ENCODE results near the gene EHD1.

The EHD1 gene

GRCh38 chr11:64903291-64903833, 24.9 kb upstream of the EHD1 start:
- Histone ChIP-seq H3K9me3 (ENCODE audit: low read length) (no peaks in the 10 kb centered on the region), H3K27me3 (ENCODE audit: insufficient read depth, low read length) (no peaks in the 10 kb centered on the region), H3K4me1 (ENCODE audit: insufficient read depth, low read length) (no peaks in the 10 kb centered on the region), H3K36me3 (ENCODE audit: insufficient read depth, low read length) (peaks cover 57% of the 10 kb centered on the region), H2AFZ (ENCODE audit: low read depth, low read length) (no peak overlapping the region), H3K4me3 (ENCODE audit: low read length) (no peak overlapping the region)

GRCh38 chr11:64902102-64902900, 23.9 kb upstream of the EHD1 start:
- H3K27me3 ChIP-seq (ENCODE audit: insufficient read depth, low read length), result no peaks in the 10 kb centered on the region
- H2AFZ ChIP-seq (ENCODE audit: low read depth, low read length), result no peak overlapping the region
- H3K36me3 ChIP-seq (ENCODE audit: insufficient read depth, low read length), result peaks cover 61% of the 10 kb centered on the region
- H3K4me1 ChIP-seq (ENCODE audit: insufficient read depth, low read length), result no peaks in the 10 kb centered on the region
- H3K9me3 ChIP-seq (ENCODE audit: low read length), result no peaks in the 10 kb centered on the region
- no peak overlapping the region for H3K4me3 ChIP-seq (ENCODE audit: low read length)

- no peak overlapping the region for H2AFZ ChIP-seq (ENCODE audit: low read depth, low read length)
- no peak overlapping the region for H3K4me3 ChIP-seq (ENCODE audit: low read length)
- no peaks in the 10 kb centered on the region for H3K9me3 ChIP-seq (ENCODE audit: low read length)
- peaks cover 53% of the 10 kb centered on the region for H3K36me3 ChIP-seq (ENCODE audit: insufficient read depth, low read length)
- no peaks in the 10 kb centered on the region for H3K4me1 ChIP-seq (ENCODE audit: insufficient read depth, low read length)
- no peaks in the 10 kb centered on the region for H3K27me3 ChIP-seq (ENCODE audit: insufficient read depth, low read length)
Observed at GRCh38 chr11:64900774-64901173, 22.4 kb upstream of the EHD1 start.

GRCh38 chr11:64900263-64900678, 21.9 kb upstream of the EHD1 start:
- H3K27me3 ChIP-seq (ENCODE audit: insufficient read depth, low read length), result no peaks in the 10 kb centered on the region
- H2AFZ ChIP-seq (ENCODE audit: low read depth, low read length), result no peak overlapping the region
- H3K4me3 ChIP-seq (ENCODE audit: low read length), result no peak overlapping the region
- H3K9me3 ChIP-seq (ENCODE audit: low read length), result no peaks in the 10 kb centered on the region
- no peaks in the 10 kb centered on the region for H3K4me1 ChIP-seq (ENCODE audit: insufficient read depth, low read length)
- peaks cover 48% of the 10 kb centered on the region for H3K36me3 ChIP-seq (ENCODE audit: insufficient read depth, low read length)

GRCh38 chr11:64898541-64898940, 20.1 kb upstream of the EHD1 start:
- no peak overlapping the region for H2AFZ ChIP-seq (ENCODE audit: low read depth, low read length)
- no peaks in the 10 kb centered on the region for H3K9me3 ChIP-seq (ENCODE audit: low read length)
- H3K4me3 ChIP-seq (ENCODE audit: low read length), result no peak overlapping the region
- H3K4me1 ChIP-seq (ENCODE audit: insufficient read depth, low read length), result no peaks in the 10 kb centered on the region
- peaks cover 44% of the 10 kb centered on the region for H3K36me3 ChIP-seq (ENCODE audit: insufficient read depth, low read length)
- H3K27me3 ChIP-seq (ENCODE audit: insufficient read depth, low read length), result no peaks in the 10 kb centered on the region

- H3K36me3 ChIP-seq (ENCODE audit: insufficient read depth, low read length), result peaks cover 39% of the 10 kb centered on the region
- H2AFZ ChIP-seq (ENCODE audit: low read depth, low read length), result no peak overlapping the region
- no peaks in the 10 kb centered on the region for H3K27me3 ChIP-seq (ENCODE audit: insufficient read depth, low read length)
- H3K4me1 ChIP-seq (ENCODE audit: insufficient read depth, low read length), result no peaks in the 10 kb centered on the region
- H3K9me3 ChIP-seq (ENCODE audit: low read length), result no peaks in the 10 kb centered on the region
- H3K4me3 ChIP-seq (ENCODE audit: low read length), result no peak overlapping the region
Observed at GRCh38 chr11:64898076-64898445, 19.6 kb upstream of the EHD1 start.

GRCh38 chr11:64897381-64898075, 19.1 kb upstream of the EHD1 start:
- Histone ChIP-seq H3K27me3 (ENCODE audit: insufficient read depth, low read length) (no peaks in the 10 kb centered on the region), H3K4me3 (ENCODE audit: low read length) (no peak overlapping the region), H3K4me1 (ENCODE audit: insufficient read depth, low read length) (no peaks in the 10 kb centered on the region), H3K36me3 (ENCODE audit: insufficient read depth, low read length) (peaks cover 36% of the 10 kb centered on the region), H2AFZ (ENCODE audit: low read depth, low read length) (no peak overlapping the region), H3K9me3 (ENCODE audit: low read length) (no peaks in the 10 kb centered on the region)

GRCh38 chr11:64896448-64897022, 18.1 kb upstream of the EHD1 start:
- no peaks in the 10 kb centered on the region for H3K4me1 ChIP-seq (ENCODE audit: insufficient read depth, low read length)
- H2AFZ ChIP-seq (ENCODE audit: low read depth, low read length), result no peak overlapping the region
- H3K9me3 ChIP-seq (ENCODE audit: low read length), result no peaks in the 10 kb centered on the region
- H3K36me3 ChIP-seq (ENCODE audit: insufficient read depth, low read length), result peaks cover 29% of the 10 kb centered on the region
- H3K4me3 ChIP-seq (ENCODE audit: low read length), result no peak overlapping the region
- H3K27me3 ChIP-seq (ENCODE audit: insufficient read depth, low read length), result no peaks in the 10 kb centered on the region

- no peaks in the 10 kb centered on the region for H3K9me3 ChIP-seq (ENCODE audit: low read length)
- no peak overlapping the region for H2AFZ ChIP-seq (ENCODE audit: low read depth, low read length)
- no peaks in the 10 kb centered on the region for H3K27me3 ChIP-seq (ENCODE audit: insufficient read depth, low read length)
- peaks cover 21% of the 10 kb centered on the region for H3K36me3 ChIP-seq (ENCODE audit: insufficient read depth, low read length)
- H3K4me3 ChIP-seq (ENCODE audit: low read length), result no peak overlapping the region
- H3K4me1 ChIP-seq (ENCODE audit: insufficient read depth, low read length), result no peaks in the 10 kb centered on the region
Observed at GRCh38 chr11:64894812-64895452, 16.5 kb upstream of the EHD1 start.

GRCh38 chr11:64894070-64894811, 15.8 kb upstream of the EHD1 start:
- Histone ChIP-seq H3K9me3 (ENCODE audit: low read length) (no peaks in the 10 kb centered on the region), H3K4me3 (ENCODE audit: low read length) (no peak overlapping the region), H3K27me3 (ENCODE audit: insufficient read depth, low read length) (no peaks in the 10 kb centered on the region), H3K4me1 (ENCODE audit: insufficient read depth, low read length) (no peaks in the 10 kb centered on the region), H3K36me3 (ENCODE audit: insufficient read depth, low read length) (peaks cover 21% of the 10 kb centered on the region), H2AFZ (ENCODE audit: low read depth, low read length) (no peak overlapping the region)

GRCh38 chr11:64893194-64894069, 15.0 kb upstream of the EHD1 start:
- Histone ChIP-seq H3K4me3 (ENCODE audit: low read length) (no peak overlapping the region), H3K36me3 (ENCODE audit: insufficient read depth, low read length) (peaks cover 18% of the 10 kb centered on the region)

GRCh38 chr11:64892838-64893193, 14.4 kb upstream of the EHD1 start:
- Histone ChIP-seq H3K4me1 (ENCODE audit: insufficient read depth, low read length) (peaks cover 7% of the 10 kb centered on the region), H3K9me3 (ENCODE audit: low read length) (no peaks in the 10 kb centered on the region), H3K27me3 (ENCODE audit: insufficient read depth, low read length) (no peaks in the 10 kb centered on the region), H2AFZ (ENCODE audit: low read depth, low read length) (no peak overlapping the region), H3K36me3 (ENCODE audit: insufficient read depth, low read length) (peaks cover 12% of the 10 kb centered on the region), H3K4me3 (ENCODE audit: low read length) (no peak overlapping the region)

More at GRCh38 chr11:64893194-64894069, 15.0 kb upstream of the EHD1 start:
- no peak overlapping the region for H2AFZ ChIP-seq (ENCODE audit: low read depth, low read length)
- H3K9me3 ChIP-seq (ENCODE audit: low read length), result no peaks in the 10 kb centered on the region
- peaks cover 3% of the 10 kb centered on the region for H3K4me1 ChIP-seq (ENCODE audit: insufficient read depth, low read length)
- no peaks in the 10 kb centered on the region for H3K27me3 ChIP-seq (ENCODE audit: insufficient read depth, low read length)

Measured in neuron (in vitro differentiated cells).